Stimulated activated CD8-positive, alpha-beta memory T cell treated with anti-CD3 and anti-CD28 coated beads, Interleukin-12 subunit alpha, Interleukin-12 subunit beta, amount 100 ng/mL, for 24 hours (primary cell): ENCODE measurements around the gene PPP5C.
"Not testable (repeated sequence)": the region's sequence is repeated elsewhere in the genome, so short reads cannot be mapped to it uniquely, and the experiment has no call there.

ENCODE experiments used
- DNase-seq: peaks from one replicate; pipeline ENCODE4 v3.0.0-alpha.2; 2020; ENCODE audit errors: extremely low read depth

The PPP5C gene

GRCh38 chr19:46386996-46387712 is 40.3 kb downstream of the PPP5C start:
- no peak for DNase-seq

GRCh38 chr19:46387713-46388130 is 40.8 kb downstream of the PPP5C start:
- DNase-seq = no peak

GRCh38 chr19:46388311-46389095 is 41.6 kb downstream of the PPP5C start:
- no peak for DNase-seq

GRCh38 chr19:46390121-46390858 is 43.4 kb downstream of the PPP5C start:
- no peak for DNase-seq

- no peak for DNase-seq
Measured at GRCh38 chr19:46390866-46391265, 44.0 kb downstream of the PPP5C start.

DNA sequence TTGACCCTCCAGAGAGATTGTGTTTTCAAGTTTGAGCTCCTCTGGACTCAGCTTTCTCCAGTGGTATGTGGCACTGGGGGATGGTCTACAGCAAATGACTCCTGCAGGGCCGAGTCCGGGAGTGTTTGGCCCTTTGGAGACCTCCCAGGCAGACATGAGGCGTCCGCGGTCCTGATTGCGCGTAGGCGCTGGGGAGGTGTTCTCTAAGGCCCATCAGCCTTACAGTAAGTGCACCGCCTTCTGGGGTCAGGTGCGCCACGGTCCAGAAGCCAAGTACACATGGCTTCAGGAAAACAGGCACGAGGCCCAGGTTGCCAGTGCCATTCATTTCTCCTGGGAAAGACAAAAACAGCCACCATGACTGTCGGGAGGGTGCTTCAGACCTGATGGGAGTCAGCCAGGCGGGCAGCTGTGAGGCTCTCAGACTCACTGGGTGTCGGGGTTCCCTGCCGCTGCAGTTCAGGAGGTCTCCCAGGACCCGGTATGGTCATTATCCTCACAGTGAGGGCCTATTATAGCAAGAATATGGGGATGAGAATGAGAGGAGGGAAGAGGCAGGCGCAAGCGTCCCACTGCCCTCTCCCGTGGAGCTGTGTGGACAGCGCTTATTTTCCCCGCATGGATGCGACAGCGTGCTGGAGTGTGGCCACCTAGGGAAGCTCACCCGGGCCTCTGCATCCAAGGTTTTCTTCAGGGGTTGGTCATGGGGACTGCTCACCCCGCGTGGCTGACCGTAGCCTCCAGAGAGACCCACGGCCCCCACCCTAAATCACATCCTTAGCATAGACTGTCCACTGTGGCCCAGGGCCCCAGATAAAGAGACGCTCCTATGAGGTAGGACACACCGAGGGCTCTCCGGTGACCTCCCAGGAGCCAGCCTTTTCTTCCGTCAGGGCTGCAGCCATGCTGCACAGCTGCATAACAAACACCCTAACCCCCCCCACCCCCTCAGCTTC is 44.7 kb downstream of the PPP5C start:
- DNase-seq = no peak

GRCh38 chr19:46392252-46392801 is 45.4 kb downstream of the PPP5C start:
- DNase-seq = no peak

DNA sequence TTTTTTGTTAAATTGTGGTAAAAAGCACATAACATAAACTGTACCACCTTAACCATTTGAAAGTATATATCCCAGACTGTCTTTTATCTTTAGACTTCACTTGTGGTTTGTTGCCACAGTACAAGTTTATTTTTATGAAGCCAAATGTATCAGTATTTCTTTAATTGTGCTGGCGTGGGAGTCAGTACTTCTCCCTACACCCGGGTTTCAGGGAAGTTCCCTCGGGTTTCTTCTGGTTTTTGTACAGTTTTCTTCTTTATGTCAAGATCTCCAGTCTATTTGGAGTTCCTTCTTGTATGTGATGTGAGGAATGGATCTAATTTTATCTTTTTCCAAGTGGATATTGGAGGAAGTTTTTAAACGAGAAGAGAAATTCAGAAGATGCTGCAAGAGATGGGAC is 46.0 kb downstream of the PPP5C start:
- DNase-seq = no peak

- no peak for DNase-seq
Measured at GRCh38 chr19:46393456-46394401, 46.8 kb downstream of the PPP5C start.

DNA sequence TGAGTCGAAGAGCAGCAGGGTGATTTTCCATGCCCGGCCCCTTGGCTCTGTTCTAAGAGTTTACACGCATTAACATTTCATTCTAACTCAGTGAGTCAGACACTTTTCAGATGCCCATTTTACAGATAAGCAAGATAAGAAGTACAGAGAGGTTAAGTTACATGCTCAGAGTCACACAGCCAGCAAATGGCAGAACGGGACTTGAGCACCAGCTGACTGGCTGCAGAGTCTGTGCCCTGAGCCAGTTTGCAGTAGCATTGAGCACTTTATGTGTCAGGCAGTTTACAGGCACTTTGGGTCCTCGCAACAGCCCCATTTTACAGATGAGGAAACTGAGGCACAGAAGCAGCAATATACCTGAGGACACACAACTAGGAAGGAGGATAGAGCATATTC is 47.5 kb downstream of the PPP5C start:
- no peak for DNase-seq

GRCh38 chr19:46397801-46398479 is 51.1 kb downstream of the PPP5C start:
- DNase-seq = not testable (repeated sequence)

DNA sequence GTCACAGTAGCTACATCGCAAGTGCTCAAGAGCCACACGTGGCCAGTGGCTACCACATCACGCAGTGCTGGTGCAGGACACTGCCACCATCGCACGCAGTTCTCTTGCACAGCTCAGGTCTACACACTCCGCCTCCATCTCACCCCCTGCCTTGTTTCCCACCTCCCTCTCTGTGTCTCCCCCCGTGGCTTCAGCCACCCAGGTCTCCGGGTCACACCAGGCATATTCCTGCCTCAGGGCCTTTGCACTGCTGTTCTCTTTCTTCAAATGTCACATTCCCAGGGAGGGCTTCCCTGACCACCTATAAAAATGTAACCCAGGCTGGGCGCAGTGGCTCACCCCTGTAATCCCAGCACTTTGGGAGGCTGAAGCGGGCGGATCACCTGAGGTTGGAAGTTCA is 55.8 kb downstream of the PPP5C start:
- DNase-seq = no peak

DNA sequence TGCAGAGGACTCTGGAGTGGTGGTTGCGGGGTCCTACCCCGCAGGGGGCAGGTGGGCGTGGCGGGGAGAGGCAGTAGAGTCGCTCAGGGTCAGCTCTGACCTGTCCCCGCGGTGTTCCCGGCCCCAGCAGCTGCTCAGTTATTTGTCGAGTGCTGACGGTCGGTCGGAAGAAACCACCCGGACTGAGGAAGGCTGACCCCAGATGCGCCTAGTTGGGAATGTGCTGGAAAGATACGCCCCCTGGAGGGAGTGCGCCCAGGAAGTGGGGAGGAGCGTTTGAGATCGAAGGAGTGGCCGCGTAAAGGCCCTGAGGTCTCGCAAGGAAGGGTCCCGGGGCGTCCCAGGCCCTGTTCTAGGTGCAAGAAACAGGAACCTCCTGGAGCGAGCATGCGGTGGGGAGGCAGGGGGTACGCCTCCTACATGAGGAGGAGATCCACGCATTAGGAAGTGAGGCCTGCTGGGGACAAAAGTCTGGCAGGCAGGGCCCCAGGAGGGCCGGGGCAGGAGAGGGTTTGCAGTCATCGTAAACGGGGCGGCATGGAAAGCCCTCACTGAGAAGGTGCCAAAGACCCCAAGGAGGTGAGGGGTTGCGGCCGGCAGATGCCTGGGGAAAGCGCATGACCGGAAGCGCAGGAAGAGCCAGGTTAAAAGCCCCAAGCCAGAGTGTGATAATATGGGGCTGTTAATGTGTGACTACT is 57.3 kb downstream of the PPP5C start:
- DNase-seq = no peak

DNA sequence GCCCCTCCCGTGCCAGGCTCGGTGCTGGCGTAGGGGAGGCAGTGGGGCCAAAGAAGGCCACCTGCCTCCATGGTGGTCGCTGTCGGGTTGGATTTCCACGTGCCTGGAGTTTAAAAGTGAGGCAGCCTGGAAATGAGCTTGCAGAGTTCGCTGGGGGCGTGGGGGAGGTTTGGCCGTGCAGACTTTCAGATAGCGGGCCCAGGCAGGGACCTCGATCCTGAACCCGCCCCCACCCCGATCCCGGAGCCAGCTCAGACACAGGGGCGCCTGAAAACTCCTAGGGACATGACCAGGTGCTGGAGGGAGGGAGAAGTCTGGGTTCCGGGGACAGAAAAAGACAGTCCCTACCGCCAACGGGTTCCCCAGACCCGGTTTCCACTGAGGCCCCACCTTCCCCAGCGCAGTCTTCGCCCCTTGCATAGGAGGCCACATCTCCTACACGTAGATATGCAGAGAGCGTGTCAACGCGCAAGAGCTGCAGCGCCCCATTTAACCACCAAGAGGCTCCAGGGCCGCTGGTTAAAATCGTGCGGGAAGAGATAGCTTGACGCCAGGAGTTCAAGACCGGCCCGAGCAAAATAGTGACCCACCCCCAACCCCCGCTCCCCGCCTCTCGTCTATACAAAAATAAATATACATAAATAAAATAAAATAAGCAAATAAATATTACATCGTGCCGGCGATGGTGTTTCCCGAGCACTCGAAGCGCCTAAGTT is 58.0 kb downstream of the PPP5C start:
- no peak for DNase-seq

DNA sequence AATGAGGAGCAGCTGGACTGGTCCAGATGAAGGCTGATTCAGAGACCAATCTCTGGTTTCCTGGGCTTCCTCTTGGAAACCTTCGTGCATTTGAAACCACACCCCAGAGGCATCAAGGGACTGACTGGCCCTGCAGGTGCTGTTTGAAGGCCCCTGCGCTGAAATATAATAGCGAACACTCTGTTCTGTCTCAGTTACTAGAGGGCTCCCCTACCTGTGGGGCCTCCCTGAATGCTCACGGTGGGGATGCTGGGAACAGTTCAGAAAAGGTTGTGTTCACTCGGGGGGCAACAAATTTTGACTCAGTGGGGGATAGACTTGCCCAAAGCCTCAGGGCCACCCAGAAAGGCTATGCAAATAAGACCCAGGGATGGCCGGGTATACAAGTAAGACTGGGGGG is 60.1 kb downstream of the PPP5C start:
- DNase-seq = no peak

DNA sequence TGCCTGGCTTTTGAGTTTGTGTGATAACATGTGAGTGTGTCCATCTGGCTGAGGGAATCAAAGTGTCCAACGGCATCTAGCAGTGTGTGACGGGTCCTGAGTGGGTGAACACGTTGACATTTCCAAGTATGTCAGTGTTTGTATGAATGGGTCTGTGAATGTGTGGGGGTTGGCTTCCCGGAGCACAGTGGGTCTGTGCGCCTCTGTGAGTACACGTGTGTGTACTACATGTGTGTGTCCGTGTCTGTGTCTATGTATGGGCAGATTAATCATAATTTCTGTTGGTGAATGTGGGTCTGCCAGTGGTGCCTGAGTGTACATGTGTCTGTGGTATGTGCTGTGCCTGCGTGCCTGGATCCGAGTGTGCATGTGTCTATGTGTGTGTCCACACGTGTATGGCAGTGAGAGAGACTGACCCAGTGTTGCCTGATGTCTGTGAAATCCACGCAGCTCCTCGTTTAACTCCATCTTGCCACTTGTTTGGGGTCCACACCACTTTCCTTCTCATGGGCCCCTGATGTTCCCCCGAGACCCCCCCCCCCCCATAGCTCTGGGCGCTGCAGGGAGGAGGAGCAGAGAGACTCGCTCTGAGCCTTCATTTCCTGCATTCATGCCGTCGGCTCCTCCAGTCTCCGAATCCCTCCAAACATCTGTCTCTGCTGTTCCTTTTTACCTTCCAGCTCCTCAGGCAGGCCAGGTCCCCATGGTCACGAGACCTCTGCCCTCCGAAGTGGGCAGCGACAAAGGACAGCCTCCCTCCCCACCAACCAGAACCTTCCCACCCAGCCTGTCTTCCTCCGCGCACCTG is 61.2 kb downstream of the PPP5C start:
- no peak for DNase-seq

- DNase-seq = no peak
Measured at GRCh38 chr19:46408664-46409039, 61.8 kb downstream of the PPP5C start.
